K562 (cell line): ENCODE results near the gene JUNB. TPM values are rescaled to one million over a fixed set of nuclear protein-coding genes. Genes with fewer than 3 reads are reported as not detected.

Experiments
- BHLHE40 ChIP-seq: IDR thresholded peaks from 2 replicates; pipeline ENCODE4 v1.6.1; 2011; ENCODE audit warnings: low read length, improper control_type of control experiment
- CCNT2 ChIP-seq: IDR thresholded peaks from 2 replicates; pipeline ENCODE4 v1.6.1; 2011; ENCODE audit warnings: borderline replicate concordance, low read depth, mild to moderate bottlenecking, moderate library complexity, mixed read lengths, low read length; ENCODE audit not compliant: insufficient read length; ENCODE audit errors: extremely low read depth
- COPS2 ChIP-seq: fragments of 450-650 bp; conservative IDR thresholded peaks from 2 replicates; pipeline ENCODE4 v1.6.1; 2016; ENCODE audit warnings: mild to moderate bottlenecking, moderate library complexity
- CREB1 ChIP-seq, 2 experiments: sonication (generic) in 1 of 2; formaldehyde crosslinking in 1 of 2; IDR thresholded peaks; 2 replicates each; pipeline versions ENCODE4 v1.6.1 to v1.8.0; 2012 to 2022; ENCODE audit warnings: inconsistent platforms in 1 of 2, mild to moderate bottlenecking in 1 of 2, missing genetic modification reagents in 1 of 2, moderate library complexity in 1 of 2
- DNMT1 ChIP-seq: fragments of 450-650 bp; IDR thresholded peaks from 2 replicates; pipeline ENCODE4 v1.6.1; 2016; ENCODE audit warnings: antibody characterized with exemption, mild to moderate bottlenecking
- FOXA3 ChIP-seq, 2 experiments: fragments of 450-650 bp in 1 of 2; sonication (generic) in 1 of 2; formaldehyde crosslinking; IDR thresholded peaks in 1 of 2; conservative IDR thresholded peaks in 1 of 2; 2 replicates each; pipeline versions ENCODE4 v1.4.0 to v1.8.0; 2020 to 2022; ENCODE audit warnings: mild to moderate bottlenecking in 2 of 2, missing genetic modification reagents in 1 of 2
- HMGN3 ChIP-seq: IDR thresholded peaks from 2 replicates; pipeline ENCODE4 v1.6.1; 2011; ENCODE audit warnings: borderline replicate concordance, low read depth, mild to moderate bottlenecking, mixed read lengths, low read length; ENCODE audit not compliant: insufficient read length; ENCODE audit errors: extremely low read depth
- KLF1 ChIP-seq: fragments of 450-650 bp; IDR thresholded peaks from 2 replicates; pipeline ENCODE4 v1.6.1; 2016; ENCODE audit warnings: missing genetic modification characterization, missing compliant biosample characterization
- MIER1 ChIP-seq: fragments of 450-650 bp; IDR thresholded peaks from 2 replicates; pipeline ENCODE4 v1.6.1; 2016; ENCODE audit warnings: antibody characterized with exemption, mild to moderate bottlenecking, low read depth
- PCBP1 ChIP-seq: fragments of 200-400 bp; formaldehyde crosslinking; IDR thresholded peaks from 2 replicates; pipeline ENCODE4 v1.6.1; 2018; ENCODE audit warnings: mild to moderate bottlenecking, low read depth, low read length; ENCODE audit not compliant: poor library complexity, severe bottlenecking
- PCBP2 ChIP-seq: fragments of 200-400 bp; formaldehyde crosslinking; IDR thresholded peaks from 2 replicates; pipeline ENCODE4 v1.6.1; 2018; ENCODE audit warnings: low read length, low read depth, mild to moderate bottlenecking, moderate library complexity; ENCODE audit not compliant: poor library complexity, severe bottlenecking
- RBM34 ChIP-seq: fragments of 200-400 bp; formaldehyde crosslinking; IDR thresholded peaks from 2 replicates; pipeline ENCODE4 v1.6.1; 2018; ENCODE audit warnings: low read length, borderline replicate concordance; ENCODE audit not compliant: insufficient read depth
- SMC3 ChIP-seq: conservative IDR thresholded peaks from 2 replicates; pipeline ENCODE4 v1.6.1; 2011; ENCODE audit warnings: low read depth, low read length, improper control_type of control experiment; ENCODE audit not compliant: insufficient read depth
- SRF ChIP-seq, 2 experiments: fragments of 250-450, 450-650 bp in 1 of 2; sonication (Bioruptor Pico) in 1 of 2; sonication (generic) in 1 of 2; formaldehyde crosslinking; IDR thresholded peaks; 2 replicates each; pipeline versions ENCODE4 v1.5.0 to v1.5.1; 2020 to 2022; ENCODE audit warnings: mild to moderate bottlenecking in 1 of 2, missing genetic modification reagents in 1 of 2
- TRIM28 ChIP-seq: fragments of 450-650 bp; IDR thresholded peaks from 2 replicates; pipeline ENCODE4 v1.6.1; 2017
- ZNF589 ChIP-seq: fragments of 200-800 bp; sonication (Bioruptor generic); IDR thresholded peaks from 2 replicates; pipeline ENCODE4 v1.6.1; 2016; ENCODE audit warnings: low read depth, missing genetic modification characterization, missing compliant biosample characterization
- ZNF740 ChIP-seq, 3 experiments: fragments of 200-800 bp in 1 of 3; sonication (Bioruptor generic) in 1 of 3; sonication (generic) in 1 of 3; formaldehyde crosslinking in 1 of 3; IDR thresholded peaks; 2 replicates each; pipeline versions ENCODE4 v1.6.1 to v1.8.0; 2016 to 2022; ENCODE audit warnings: mild to moderate bottlenecking in 2 of 3, missing compliant biosample characterization in 2 of 3, missing genetic modification characterization in 2 of 3, missing genetic modification reagents in 1 of 3
- ZNF76 ChIP-seq: fragments of 250-450 bp; sonication (Bioruptor Pico); IDR thresholded peaks from 2 replicates; pipeline ENCODE4 v1.4.0; 2020; ENCODE audit warnings: mild to moderate bottlenecking, moderate library complexity, borderline replicate concordance
- polyA plus RNA-seq, 8 experiments: library from polyadenylated mRNA; depleted of rRNA in 4 of 8; stranded (reverse) in 5 of 8; unstranded in 3 of 8; fragments of >200 nt; fragmentation: Nextera tagmentation in 2 of 8; fragmentation: Illumina TruSeq in 1 of 8; extraction: Ambion mirVana in 2 of 8; extraction: Trizol in 1 of 8; gene quantifications; 2 replicates each; pipeline versions ENCODE4 v1.2.1 to v1.2.3, GENCODE V29; 2011 to 2014; ENCODE audit warnings: inconsistent platforms in 1 of 8, missing spikeins in 1 of 8
- total RNA-seq, 7 experiments: library from RNA; depleted of rRNA in 6 of 7; stranded (reverse); fragments of >200 nt in 6 of 7; fragmentation: Illumina TruSeq in 2 of 7; extraction: Trizol in 2 of 7; gene quantifications; 2 replicates each; pipeline versions ENCODE4 v1.2.1 to v1.2.3, GENCODE V29; 2011 to 2021; ENCODE audit warnings: low replicate concordance in 1 of 7
- TF ChIP-seq, protein P1 (sequence below), 2 experiments: fragments of 450-650 bp; IDR thresholded peaks; 2 replicates each; pipeline ENCODE4 v1.6.1; 2016
- TF ChIP-seq, protein P2 (sequence below): fragments of 250-450 bp; sonication (Bioruptor Pico); IDR thresholded peaks from 2 replicates; pipeline ENCODE4 v1.8.0; 2022; ENCODE audit warnings: inconsistent platforms

The JUNB gene
- total and polyA plus RNA-seq, 9 of the 15 experiments (the other 6 are each of a cell fraction or from before 2014, with no cell fraction given) = 0.23 to 88.1 (median 13.1) TPM

GRCh38 chr19:12825254-12826131 is 34.2 kb downstream of the JUNB start (continued):
- TF ChIP-seq, protein P1, sequence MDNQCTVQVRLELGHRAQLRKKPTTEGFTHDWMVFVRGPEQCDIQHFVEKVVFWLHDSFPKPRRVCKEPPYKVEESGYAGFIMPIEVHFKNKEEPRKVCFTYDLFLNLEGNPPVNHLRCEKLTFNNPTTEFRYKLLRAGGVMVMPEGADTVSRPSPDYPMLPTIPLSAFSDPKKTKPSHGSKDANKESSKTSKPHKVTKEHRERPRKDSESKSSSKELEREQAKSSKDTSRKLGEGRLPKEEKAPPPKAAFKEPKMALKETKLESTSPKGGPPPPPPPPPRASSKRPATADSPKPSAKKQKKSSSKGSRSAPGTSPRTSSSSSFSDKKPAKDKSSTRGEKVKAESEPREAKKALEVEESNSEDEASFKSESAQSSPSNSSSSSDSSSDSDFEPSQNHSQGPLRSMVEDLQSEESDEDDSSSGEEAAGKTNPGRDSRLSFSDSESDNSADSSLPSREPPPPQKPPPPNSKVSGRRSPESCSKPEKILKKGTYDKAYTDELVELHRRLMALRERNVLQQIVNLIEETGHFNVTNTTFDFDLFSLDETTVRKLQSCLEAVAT (IDR thresholded peaks at IDR 0.05) = no peak
- no peak for TF ChIP-seq ZNF76 (CRISPR knock-in tag)
- TF ChIP-seq, protein P2, sequence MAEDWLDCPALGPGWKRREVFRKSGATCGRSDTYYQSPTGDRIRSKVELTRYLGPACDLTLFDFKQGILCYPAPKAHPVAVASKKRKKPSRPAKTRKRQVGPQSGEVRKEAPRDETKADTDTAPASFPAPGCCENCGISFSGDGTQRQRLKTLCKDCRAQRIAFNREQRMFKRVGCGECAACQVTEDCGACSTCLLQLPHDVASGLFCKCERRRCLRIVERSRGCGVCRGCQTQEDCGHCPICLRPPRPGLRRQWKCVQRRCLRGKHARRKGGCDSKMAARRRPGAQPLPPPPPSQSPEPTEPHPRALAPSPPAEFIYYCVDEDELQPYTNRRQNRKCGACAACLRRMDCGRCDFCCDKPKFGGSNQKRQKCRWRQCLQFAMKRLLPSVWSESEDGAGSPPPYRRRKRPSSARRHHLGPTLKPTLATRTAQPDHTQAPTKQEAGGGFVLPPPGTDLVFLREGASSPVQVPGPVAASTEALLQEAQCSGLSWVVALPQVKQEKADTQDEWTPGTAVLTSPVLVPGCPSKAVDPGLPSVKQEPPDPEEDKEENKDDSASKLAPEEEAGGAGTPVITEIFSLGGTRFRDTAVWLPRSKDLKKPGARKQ (CRISPR knock-in tag) = no peak
- TF ChIP-seq SMC3 = no peak
- no peak for TF ChIP-seq DNMT1
- TF ChIP-seq COPS2 = no peak
- TF ChIP-seq FOXA3 (CRISPR knock-in tag; conservative IDR thresholded peaks at IDR 0.05 in 1 of 2, IDR thresholded peaks at IDR 0.05 in 1 of 2) = 0 out of 4 replicates have a peak, but pooled peaks of 1 of the 2 experiments have one; percentile 12
- no peak for TF ChIP-seq ZNF589 (CRISPR knock-in tag)
- peak; percentile 24 for TF ChIP-seq CCNT2
- TF ChIP-seq ZNF740 (CRISPR knock-in tag; IDR thresholded peaks at IDR 0.05) = peak; percentile 93
- TF ChIP-seq ZNF740 (tag; IDR thresholded peaks at IDR 0.05) = peak in 1 of 2 experiments; percentile 81; a peak in 2 of 4 replicates
- no peak for TF ChIP-seq MIER1
- peak; percentile 62 for TF ChIP-seq BHLHE40
- TF ChIP-seq RBM34 = no peak
- peak; percentile 66 for TF ChIP-seq HMGN3
- TF ChIP-seq SRF (CRISPR knock-in tag; IDR thresholded peaks at IDR 0.05) = 0 out of 4 replicates have a peak, but pooled peaks of 1 of the 2 experiments have one; percentile 45
- TF ChIP-seq CREB1 (IDR thresholded peaks at IDR 0.05) = no peak
- no peak for TF ChIP-seq CREB1 (CRISPR knock-in tag; IDR thresholded peaks at IDR 0.05)
- peak; percentile 45 for TF ChIP-seq PCBP1
- 0 out of 2 replicates have a peak, but pooled peaks have one; percentile 52 for TF ChIP-seq KLF1 (tag)
- TF ChIP-seq PCBP2 = no peak
- TF ChIP-seq TRIM28 = no peak
